Measurements from ENCODE around the gene UQCC3.

UQCC3 gene

GRCh38 chr11:62671608-62672389, at the start of gene UQCC3, which contains the start of gene LBHD1:
Gene UQCC3, plus strand, starts transcription at chr11:62671673. Its CDS starts 73 bp downstream, at chr11:62671746.
Gene LBHD1, minus strand, starts transcription at chr11:62672267. Its CDS starts 2,236 bp downstream, at chr11:62670031.
- Histone ChIP-seq H3K79me2 (ENCODE audit: insufficient read depth, low read depth) (peaks cover 10% of the 10 kb centered on the region; the same call in 1 of the 2 replicates), H4K20me1 (ENCODE audit: insufficient read depth) (no peaks in the 10 kb centered on the region), H2AFZ (ENCODE audit: low read depth) (peak within 1 kb of the TSS; percentile 56), H3K4me2 (peak within 1 kb of the TSS; percentile 80), H3K27me3 (ENCODE audit: insufficient read depth, low read depth) (no peaks in the 10 kb centered on the region), H3K27ac (peak within 1 kb of the TSS; percentile 61), H3K9ac (peak within 1 kb of the TSS; percentile 62), H3K4me3 (IDR thresholded peaks at IDR 0.05; ENCODE audit: insufficient read depth, low read depth, low read length) (no peak within 1 kb of the TSS), H3K36me3 (ENCODE audit: insufficient read depth) (no peaks in the 10 kb centered on the region), H3K4me1 (ENCODE audit: low read depth, poor library complexity, severe bottlenecking) (peaks cover 10% of the 10 kb centered on the region)
- TF ChIP-seq CTCF (conservative IDR thresholded peaks at IDR 0.05; ENCODE audit: low read depth, low read length), result no peak

- Histone ChIP-seq H3K4me1 (ENCODE audit: low read depth, poor library complexity, severe bottlenecking) (peaks cover 22% of the 10 kb centered on the region), H2AFZ (ENCODE audit: low read depth) (peak overlapping the region; percentile 70; the same call in 1 of the 2 replicates), H3K9ac (peak overlapping the region; percentile 20; the same call in 1 of the 2 replicates), H3K4me2 (peak overlapping the region; percentile 47), H4K20me1 (ENCODE audit: insufficient read depth) (no peaks in the 10 kb centered on the region), H3K27ac (peak overlapping the region; percentile 56), H3K27me3 (ENCODE audit: insufficient read depth, low read depth) (no peaks in the 10 kb centered on the region), H3K4me3 (IDR thresholded peaks at IDR 0.05; ENCODE audit: insufficient read depth, low read depth, low read length) (no peak overlapping the region), H3K36me3 (ENCODE audit: insufficient read depth) (no peaks in the 10 kb centered on the region), H3K79me2 (ENCODE audit: insufficient read depth, low read depth) (no peaks in the 10 kb centered on the region)
- no peak for TF ChIP-seq CTCF (conservative IDR thresholded peaks at IDR 0.05; ENCODE audit: low read depth, low read length)
Measured at GRCh38 chr11:62622476-62623089, 48.9 kb upstream of the UQCC3 start.

GRCh38 chr11:62627713-62628112, 43.8 kb upstream of the UQCC3 start:
- Histone ChIP-seq H3K27me3 (ENCODE audit: insufficient read depth, low read depth) (no peaks in the 10 kb centered on the region), H3K9ac (no peak overlapping the region), H3K79me2 (ENCODE audit: insufficient read depth, low read depth) (no peaks in the 10 kb centered on the region), H3K27ac (no peak overlapping the region), H3K4me1 (ENCODE audit: low read depth, poor library complexity, severe bottlenecking) (peaks cover under 1% of the 10 kb centered on the region), H2AFZ (ENCODE audit: low read depth) (no peak overlapping the region), H3K4me2 (no peak overlapping the region), H3K36me3 (ENCODE audit: insufficient read depth) (peaks cover 5% of the 10 kb centered on the region; the same call in 1 of the 2 replicates), H4K20me1 (ENCODE audit: insufficient read depth) (no peaks in the 10 kb centered on the region), H3K4me3 (IDR thresholded peaks at IDR 0.05; ENCODE audit: insufficient read depth, low read depth, low read length) (no peak overlapping the region)
- TF ChIP-seq CTCF (conservative IDR thresholded peaks at IDR 0.05; ENCODE audit: low read depth, low read length), result no peak

GRCh38 chr11:62632492-62632891, 39.0 kb upstream of the UQCC3 start:
- Histone ChIP-seq H3K27ac (no peak overlapping the region), H3K4me2 (no peak overlapping the region), H2AFZ (ENCODE audit: low read depth) (no peak overlapping the region), H4K20me1 (ENCODE audit: insufficient read depth) (no peaks in the 10 kb centered on the region), H3K4me1 (ENCODE audit: low read depth, poor library complexity, severe bottlenecking) (no peaks in the 10 kb centered on the region), H3K79me2 (ENCODE audit: insufficient read depth, low read depth) (no peaks in the 10 kb centered on the region; the same call in 1 of the 2 replicates), H3K27me3 (ENCODE audit: insufficient read depth, low read depth) (no peaks in the 10 kb centered on the region), H3K36me3 (ENCODE audit: insufficient read depth) (peaks cover 5% of the 10 kb centered on the region; the same call in 1 of the 2 replicates), H3K4me3 (IDR thresholded peaks at IDR 0.05; ENCODE audit: insufficient read depth, low read depth, low read length) (no peak overlapping the region), H3K9ac (no peak overlapping the region)
- TF ChIP-seq CTCF (conservative IDR thresholded peaks at IDR 0.05; ENCODE audit: low read depth, low read length), result no peak

Measured in KMS-11 (cell line).